GM18499 (cell line): Measurements from ENCODE around the gene PPARA.

ENCODE experiments used
- ATAC-seq: cut with Tn5 transposase; IDR thresholded peaks from one replicate; pipeline ENCODE4 v1.9.1; 2021; ENCODE audit warnings: moderate number of reproducible peaks; ENCODE audit not compliant: insufficient read depth, unreplicated experiment

Gene PPARA

DNA sequence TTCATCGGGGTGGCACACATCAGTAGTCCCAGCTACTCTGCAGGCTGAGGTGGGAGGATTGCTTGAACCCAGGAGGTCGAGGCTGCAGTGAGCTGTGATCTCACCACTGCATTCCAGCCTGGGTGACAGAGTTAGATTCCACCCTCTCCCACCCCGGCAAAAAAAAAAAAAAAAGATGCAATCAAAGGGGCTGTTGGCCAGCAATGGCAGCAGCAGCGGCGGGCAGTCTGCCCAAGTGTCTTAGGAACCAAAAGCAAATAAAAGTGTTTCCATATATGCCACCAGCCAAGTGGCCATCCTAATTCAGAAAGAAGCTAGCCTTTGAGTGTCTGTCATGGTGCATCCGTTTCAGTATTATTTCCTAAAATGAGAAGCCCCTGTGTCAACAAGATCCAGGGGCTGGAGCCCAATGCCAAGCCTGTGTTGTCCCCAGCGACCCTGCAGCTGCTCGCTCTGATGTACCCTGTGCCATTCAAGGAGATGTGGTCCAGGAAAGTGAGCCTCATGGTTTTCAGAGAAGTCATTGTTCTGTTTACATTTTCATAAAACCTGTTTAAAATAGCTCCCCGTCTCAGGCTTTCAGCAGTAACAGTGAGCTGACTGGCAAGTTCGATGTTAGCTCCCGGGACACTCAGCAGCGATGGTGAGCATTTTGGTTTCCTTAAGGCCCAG lies 87.3 kb downstream of the PPARA start:
- ATAC-seq = no peak

DNA sequence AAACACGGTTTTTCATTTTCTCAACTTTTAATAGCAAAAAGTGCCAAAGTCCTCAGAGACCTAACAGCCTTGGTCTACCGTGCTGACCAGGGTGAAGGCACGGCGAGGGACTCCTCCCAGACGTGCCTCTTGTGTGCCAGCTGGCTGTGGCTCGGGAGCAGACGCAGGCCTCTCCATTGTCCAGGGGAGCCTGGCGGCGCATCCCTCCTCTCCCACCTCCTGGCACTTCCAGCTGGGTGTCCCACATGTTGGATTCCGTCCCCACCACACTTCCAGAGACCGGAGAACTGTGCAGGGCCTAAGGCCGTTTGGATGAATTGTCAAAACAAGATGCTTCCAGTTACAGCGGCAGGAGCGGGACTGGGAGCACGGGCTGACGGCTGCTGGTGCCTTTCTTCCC lies 88.2 kb downstream of the PPARA start:
- no peak for ATAC-seq

DNA sequence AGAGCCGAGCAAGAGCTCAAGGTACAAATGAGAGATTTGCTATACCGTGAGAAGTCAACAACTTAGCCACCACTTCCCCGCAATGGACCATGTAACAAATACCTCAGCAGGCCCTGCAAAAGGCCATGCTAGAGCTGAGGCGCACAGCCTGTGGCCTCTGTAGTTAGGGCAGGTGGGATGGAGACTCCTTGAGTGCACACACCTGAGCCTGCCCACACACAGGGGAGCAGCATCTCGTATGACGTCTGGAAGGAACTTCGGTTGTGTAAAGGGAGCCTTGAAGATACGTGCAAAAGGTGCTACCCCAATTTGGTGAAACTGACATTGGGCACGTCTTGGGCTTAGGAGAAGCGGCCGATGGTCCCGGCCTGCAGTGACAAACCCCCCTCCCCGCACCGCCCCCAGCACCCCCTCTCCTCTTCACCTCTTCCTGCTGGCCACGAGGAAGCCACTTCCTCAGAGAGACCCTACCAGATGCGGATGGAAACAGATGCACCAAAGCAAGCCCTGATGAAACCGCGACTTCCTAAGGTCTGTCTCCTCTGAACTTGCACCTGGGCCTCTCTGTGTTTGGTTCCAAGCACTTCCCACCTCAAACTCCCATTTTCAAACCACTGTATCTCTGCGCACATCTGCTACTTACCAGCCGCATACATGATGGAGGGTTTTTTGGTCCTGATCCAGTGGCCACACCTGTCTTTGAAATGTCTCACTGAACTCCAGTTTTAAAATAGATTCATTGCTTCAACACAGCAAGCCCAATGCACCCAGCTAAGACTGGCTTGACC lies 89.1 kb downstream of the PPARA start:
- no peak for ATAC-seq

DNA sequence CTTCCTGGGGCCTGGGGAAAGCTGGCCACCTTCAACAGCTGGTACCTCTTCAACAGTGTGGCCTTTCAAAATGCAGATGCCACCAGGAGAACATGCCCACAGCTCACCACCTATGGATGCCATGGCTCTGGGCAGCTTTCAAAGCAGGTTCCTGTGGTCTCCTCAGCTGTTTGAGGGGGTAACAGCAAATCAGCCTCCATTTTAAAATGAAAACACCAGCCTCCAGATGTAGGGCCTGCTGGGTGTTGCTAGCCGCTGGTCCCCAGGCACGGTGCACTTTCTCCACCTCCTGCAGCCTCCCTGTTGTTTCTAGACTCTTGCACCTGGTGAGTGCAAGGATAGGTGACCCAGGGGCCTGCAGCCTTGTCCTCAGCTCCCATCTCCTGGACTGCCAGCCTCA lies 89.7 kb downstream of the PPARA start:
- ATAC-seq = no peak

DNA sequence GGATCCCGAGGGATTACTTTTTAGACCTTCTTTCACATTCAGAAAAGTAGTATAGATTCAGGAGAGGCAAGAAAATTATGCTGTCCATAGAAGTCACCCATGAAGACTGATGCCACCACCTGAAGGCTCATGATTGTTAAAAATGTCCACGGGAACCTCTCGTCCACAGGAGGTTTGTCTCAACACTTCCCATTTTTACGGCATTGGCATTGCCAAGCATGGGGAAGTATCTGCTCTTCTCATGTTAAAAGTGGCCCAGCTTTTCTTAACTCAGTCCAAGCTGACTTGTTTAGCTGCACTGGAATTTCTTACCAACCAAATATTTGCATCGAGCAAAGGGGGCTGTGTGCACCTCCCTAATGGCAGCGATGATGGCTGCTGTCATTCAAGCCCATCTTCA lies 90.2 kb downstream of the PPARA start:
- no peak for ATAC-seq

DNA sequence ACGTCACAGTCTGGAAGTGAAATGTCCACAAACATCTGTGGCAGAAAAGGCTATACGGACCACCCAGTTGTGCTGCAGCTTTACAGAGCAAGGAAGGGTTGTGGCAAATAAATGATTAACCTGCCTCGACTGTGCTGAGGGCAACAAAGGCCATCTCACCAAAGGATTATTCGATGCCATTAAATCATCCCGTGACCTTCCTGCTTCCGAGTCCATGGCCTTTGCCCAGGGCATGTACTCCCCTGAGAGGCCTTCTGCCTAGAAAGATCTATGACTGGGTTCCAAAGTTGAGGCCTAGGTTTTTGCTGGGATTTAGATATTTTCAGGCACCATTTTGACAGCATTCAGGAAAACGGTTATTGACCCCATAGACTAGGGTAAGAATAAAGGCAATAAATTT lies 90.6 kb downstream of the PPARA start:
- no peak for ATAC-seq

DNA sequence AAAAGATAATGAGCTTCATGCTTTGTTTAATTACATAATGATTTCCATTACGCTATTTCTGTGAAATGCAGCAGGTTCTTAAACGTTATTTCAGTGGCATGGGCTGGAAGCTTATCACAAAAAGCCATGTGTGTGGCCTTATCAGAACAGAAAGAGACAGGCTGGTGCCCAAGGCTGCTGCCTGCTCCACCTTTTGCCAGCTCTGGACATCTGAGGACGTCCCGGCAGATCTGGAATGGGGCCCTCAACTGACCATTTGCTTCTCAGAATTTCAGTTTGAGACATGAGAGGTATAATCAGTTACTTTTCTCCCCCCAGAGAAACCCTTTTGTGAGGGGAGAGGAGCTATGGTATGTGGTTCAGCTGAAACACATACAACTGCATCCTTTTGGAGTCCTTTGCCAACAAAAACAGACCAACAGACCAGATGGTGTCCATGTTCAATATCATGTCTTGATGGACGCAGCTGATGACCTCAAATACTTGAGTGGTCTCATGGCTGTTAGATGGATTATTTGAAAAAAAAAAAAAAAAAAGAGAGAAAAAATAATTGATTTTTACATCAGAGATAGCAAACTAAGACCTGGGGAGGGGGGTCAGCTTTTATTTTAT lies 91.2 kb downstream of the PPARA start:
- no peak for ATAC-seq

DNA sequence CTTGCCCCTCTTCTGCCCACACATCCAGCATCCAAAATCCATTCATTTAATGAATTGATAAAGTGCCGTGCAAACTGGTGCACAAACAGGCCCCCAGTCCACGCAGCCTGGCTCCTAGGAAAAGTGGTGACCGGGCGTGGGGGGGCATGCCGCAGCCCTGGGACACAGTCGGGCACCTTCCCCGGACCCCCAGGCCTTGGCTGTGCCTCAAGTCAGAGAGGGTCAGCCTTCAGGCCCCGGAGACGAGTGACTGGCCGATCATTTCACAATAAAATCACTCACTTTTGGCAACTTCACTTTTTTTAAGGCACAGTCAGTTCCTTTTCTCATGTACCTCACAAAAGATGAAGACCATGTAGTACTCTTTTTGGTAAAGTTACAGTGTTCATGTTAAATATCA lies 91.8 kb downstream of the PPARA start:
- ATAC-seq = no peak

DNA sequence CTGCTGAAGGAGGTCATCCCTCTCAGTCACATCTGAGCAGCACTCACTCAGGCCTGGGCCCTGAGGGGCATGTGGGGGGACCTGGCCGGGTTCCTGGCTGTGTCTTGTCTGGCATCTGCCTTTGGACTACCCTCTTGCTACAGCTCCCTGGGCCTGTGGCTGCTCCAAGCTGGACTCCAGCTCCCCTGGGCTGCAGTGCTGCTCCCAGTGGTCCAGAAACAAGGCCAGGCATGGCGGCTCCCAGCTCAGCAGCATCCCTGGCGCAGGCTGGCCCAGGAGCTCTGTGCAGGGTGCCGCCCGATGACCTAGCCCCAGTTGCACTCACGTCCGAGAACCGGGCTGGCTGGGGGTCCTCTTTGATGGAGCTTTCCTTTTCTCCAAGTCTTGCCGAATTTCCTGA lies 94.4 kb downstream of the PPARA start:
- ATAC-seq = no peak

DNA sequence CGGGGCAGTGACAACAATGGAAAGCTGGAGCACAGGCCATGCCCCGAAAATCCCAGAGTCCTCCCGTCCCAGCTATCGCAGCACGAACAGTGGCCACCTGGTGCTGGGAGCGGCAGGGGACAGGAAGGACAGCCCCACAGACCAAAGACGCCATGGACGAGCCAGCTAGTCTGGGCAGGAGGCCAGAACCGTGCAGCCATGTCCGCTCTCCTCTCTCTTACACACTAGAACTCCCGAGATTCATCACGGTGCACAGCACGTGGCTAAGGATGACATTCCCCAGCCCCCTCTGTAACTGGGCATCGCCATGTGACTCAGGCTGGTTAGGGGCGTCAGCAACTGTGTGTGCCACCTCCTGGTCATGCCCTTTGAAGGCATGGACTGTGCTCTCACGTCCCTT lies 95.2 kb downstream of the PPARA start:
- no peak for ATAC-seq

DNA sequence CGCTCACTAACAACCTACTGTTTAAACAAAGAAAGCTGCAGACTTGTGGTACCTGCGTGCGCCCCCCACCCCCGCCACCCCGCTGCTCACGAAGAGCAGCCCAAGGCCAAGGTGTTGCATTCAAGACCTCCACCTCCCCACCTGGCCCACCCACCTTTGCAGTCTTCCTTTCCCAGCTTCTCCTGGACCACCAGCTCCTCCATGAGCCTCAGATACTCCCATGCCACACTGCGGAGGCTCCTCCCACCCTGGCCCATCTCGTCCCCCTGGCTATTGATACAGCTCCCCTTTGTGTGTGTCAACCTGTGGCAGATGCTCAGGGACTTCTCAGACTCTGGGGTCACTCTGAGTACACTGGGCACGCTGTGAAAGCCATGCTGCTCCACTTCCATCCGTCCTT lies 95.9 kb downstream of the PPARA start:
- ATAC-seq = no peak

DNA sequence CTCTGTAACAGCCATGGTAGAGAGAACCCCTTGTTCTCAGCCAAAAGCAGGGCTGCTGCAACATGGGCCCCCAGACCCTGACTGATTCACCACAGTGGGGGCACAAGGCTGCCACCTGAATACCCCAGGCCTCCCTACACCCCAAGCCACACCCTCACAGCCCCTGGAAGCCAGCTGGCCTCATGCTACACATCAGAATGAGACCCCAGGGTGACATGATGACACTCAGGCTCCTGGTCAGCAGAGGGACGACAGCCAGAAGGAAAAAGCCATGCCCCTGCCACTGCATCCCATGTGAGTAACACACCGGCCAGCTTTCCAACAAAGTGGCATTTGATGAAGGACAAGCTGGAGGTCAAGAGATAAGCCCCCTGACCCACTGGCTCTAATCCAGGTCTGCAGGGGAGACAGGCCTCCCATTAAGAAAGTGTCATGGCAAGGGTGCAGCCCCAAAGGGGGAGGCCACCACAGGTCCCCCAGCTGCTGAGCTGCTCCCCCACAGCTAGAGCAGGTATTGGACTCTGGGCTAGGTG lies 97.2 kb downstream of the PPARA start:
- no peak for ATAC-seq

DNA sequence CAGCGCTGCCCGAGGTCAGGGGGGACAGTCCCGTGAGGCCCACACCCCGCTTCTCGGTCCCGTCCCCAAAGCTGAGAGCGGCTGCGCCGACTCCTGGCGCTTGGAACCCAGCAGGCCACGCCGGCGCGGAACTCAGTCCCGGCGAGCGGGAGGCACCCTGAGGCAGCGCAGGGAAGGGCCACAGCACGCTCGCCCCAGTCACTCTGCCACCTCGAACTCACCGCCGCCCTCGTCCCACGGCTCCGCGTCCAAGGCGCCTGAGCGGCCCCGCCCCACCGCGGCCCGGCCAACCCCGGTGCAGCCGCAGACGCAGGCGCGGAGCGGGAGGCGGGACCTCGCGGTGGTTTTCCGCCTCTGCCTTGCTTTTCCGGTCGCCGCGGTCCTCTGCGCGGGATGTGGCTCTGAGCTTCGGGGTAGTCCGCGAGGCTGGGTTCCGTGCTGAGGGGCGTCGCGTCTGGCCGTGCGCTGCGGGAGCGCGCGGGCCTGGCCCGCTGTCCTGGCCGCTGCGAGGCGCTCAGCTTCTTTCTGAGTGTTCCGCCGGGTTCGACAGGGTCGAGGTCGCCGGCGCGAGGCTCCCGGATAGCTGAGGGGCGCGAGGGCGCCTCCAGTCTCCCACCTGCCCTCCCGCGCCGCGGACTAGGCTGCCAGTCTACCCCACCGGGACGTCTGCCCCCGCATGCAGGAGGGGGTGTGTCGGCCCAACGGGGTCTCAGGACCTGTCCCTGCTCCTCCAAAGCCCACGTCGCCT lies 99.9 kb downstream of the PPARA start, which contains the start of gene CDPF1:
Gene CDPF1 (minus strand): TSS at position 259 of the 748 bp plus-strand sequence. CDS start 2,009 bp downstream, outside the sequence.
- ATAC-seq = no peak

DNA sequence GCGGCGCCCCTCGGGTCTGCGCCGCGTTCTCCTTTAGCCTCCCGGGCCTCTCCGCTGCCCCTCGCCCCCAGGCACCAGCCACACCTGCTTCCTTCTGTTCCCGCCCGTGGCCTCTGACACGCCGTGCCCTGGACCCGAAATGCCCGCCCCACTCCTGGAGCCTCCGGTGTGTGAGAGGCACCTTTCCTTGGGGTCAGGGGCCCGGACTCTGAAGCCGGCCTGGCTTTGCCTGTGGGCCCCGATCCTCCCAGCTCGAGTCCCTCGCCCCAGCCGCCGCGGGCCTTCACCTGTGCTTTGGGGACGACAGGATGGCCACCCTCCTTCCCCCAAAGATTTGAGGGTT lies 100.4 kb downstream of the PPARA start:
- no peak for ATAC-seq

DNA sequence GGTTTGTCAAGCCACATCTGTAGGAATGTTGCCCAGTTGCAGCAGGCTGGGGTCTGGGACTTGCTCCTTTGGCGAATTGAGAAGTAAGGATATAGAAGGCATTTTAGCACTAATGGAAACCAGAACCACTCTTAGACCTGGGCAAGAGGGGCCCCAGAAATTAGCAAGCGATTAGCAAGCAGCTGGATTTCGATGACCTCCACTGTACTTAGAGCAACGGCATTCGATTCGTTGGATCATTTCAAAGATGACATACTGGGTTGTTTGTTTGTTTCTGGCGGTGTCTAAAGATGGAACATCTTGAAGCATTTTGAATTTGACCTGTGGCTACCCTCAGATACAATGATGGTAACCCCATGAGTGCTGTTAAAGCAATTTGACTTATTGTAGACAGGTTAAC lies 100.9 kb downstream of the PPARA start:
- ATAC-seq = no peak

DNA sequence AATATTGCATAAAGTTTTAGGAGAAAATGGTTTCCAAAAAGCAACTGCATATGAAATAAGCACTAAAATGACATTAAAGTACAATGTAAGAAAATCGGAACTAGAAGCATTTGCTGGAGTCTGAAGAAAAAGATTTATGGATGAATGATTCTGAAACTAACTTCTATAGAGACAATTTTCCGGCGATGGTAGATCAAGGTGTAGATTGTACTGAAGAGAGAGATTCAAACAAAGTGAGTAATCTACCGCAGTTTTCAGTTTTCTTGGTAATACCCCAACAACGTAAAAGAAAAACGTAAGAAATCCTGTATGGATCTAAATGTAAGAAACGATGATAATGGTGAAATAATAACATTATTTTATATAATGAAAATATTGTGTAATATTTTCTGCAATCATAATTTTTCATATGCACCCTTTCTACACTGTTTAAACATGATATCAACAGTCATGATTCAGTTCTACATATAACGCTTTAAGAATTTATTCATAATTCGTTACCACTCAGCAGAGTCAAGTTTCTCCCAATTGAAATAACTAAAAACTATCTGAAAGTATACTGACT lies 101.6 kb downstream of the PPARA start:
- no peak for ATAC-seq

DNA sequence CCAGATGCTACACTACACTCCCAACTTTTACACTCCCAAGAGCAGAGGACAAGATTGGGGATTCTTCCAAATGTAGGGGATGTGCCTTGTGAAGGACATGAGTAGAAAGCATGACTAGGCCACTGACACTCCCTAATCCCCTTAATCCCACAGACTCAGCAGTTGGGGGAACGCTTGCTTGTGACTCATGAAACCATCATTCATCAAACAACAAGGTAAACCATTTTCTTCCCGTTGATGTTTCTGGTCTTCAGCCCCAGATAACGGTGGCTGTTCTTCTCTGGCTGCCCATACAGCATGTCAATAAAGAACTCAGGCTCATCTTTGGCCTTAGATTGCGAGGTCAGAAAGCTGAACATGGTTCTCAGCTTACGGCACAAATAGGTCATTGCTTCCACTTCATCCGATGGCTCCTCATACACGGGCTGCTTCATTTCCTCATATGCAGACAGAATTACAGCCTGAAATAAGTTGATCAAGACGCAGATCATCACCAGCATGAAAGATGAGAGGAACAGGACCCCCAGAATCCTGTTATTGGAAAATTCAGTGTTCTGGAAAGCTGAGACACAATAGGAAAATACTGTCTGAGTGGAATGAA lies 106.1 kb downstream of the PPARA start:
- no peak for ATAC-seq

DNA sequence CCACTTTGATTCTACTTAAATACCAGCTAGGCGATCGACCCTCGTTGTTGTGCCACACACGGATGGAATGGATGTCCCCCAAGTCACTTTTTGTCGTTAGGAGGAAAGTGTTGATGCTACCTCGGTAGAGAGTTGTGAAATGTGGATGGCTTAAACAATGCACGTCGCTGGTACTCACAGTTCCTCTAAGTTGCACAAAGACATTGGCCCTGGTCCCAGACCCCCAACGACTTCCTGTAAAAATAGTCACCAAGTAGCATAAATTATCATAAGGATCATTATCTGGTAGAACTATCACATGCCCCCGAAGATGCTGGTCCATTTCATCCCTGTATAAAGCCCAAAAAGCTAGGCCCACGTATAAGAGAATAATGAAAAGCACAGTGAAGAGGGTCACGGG lies 109.0 kb downstream of the PPARA start:
- ATAC-seq = no peak

DNA sequence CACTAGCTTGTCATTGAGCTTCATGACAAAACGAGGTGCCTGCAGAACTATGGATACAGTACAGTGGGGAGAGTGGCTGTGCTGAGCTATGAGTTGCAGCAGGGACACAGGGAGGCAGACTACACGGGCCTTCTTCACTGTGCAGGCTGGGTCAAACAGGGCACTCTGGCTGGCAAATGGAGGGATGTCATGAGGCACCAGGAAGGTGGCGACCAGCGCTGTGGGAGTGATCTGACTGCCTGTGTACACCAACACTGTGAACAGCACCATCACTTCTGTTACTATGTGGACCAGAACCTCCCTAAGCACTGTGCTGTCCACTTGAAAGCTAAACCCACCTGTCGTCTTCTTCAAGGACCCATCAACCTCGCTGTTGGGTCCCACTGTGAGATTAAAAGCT lies 109.7 kb downstream of the PPARA start:
- no peak for ATAC-seq
